Measurements from ENCODE around the gene ADAM15. TPM values are rescaled to one million over a fixed set of nuclear protein-coding genes. Genes with fewer than 3 reads are reported as not detected.

Gene ADAM15
- total RNA-seq, 1 donor from 2014 or later, result 82.2 TPM

DNA sequence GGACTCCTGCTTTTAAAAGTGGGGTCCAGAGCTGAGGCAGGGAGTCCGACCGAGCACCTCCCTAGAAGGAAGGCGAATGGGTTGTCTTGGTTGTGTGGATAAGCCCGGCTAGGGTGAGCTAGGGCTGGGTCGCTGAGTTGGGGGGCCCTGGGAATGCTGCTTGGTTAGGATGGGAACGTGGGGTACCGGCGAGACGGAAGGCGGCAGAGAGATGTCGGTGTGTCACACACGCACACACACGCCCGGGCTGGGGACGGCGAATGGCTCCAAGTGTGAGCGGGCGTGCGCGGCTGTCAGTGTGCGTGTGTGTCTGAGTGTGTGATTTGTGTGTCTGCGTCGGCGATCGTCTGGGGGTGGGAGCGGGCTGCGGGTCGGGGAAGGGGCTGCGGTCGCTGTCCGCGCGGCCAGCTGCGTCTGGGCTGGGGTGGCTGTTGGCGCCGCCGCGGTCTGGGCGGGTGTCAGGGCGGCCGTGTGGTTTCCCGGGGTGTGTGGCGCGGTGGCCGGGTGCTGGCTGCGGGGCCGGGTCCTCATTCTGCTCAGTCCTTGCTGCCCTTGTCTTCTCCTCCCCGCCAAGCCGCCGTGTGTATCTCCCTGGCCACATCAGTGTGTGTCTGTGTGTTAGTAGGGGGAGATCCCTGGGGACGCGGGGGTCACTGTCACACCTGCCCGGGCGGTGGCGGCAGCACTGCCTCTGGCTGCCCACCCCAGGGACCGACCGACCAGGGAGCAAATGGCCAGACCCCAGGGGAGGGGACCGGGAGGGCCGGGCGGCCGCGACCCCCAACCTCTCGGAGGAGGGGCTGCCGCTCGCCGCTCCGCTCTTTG, 28.6 kb downstream of the ADAM15 start:
- no peaks in the 10 kb centered on the region for H3K36me3 Mint-ChIP-seq (ENCODE audit: low read depth)
- peaks cover 48% of the 10 kb centered on the region for H3K4me1 Mint-ChIP-seq
- peaks cover 70% of the 10 kb centered on the region for H3K27me3 Mint-ChIP-seq (ENCODE audit: low read depth)
- no peak for DNase-seq (ENCODE audit: low read depth, low spot score)
- peak overlapping the region; percentile 91 for H3K4me3 Mint-ChIP-seq
- peak overlapping the region; percentile 76 for H3K27ac Mint-ChIP-seq (ENCODE audit: unreplicated experiment)
- H3K9me3 Mint-ChIP-seq, result no peaks in the 10 kb centered on the region
- TF ChIP-seq CTCF (conservative IDR thresholded peaks at IDR 0.05), result no peak

DNA sequence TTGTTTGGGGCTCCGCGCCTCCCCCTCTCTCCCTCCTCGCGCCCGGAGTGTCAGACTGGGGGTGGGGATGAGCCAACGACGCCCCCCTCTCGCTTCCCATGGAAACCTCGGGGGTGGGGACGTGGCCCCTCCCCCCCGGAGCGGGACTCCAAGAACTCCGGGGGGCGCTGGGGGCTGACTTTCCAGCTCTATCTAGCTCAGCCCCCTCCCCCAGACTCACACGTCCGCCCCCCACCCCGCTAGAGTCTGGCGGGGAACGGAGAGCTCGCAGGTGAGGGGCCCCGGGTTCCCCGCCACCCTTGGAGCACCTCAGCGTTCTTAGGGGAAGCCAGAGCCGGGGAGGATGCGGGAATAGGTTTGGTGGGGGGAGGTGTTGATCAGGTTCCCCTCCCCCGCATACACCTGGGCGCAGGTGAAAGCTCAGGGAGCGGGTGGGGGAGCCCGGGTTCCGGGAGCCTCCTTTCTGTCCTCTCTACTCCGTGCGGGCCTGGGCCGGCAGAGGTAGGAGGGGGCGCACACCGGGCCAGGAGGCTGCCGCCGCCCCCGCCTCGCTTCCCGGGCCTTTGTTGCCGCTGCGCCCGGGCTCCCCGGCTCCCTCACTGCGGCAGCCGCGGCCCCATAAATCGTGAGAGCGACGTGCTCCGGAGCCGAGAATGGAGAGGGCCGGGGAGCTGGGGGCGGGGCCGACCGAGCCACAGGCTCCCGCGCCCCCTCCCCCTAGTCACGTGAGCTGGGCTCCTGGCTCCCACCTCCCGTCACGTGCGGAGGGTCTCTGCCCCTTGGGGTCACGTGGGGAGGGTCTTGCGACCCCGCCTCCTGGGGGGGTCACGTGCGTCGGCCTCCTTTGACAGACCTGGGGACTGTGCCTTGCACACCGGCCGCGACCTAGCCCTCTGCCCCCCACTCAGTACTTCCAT, 29.5 kb downstream of the ADAM15 start:
- peak; percentile 57 for DNase-seq (ENCODE audit: low read depth, low spot score)
- Mint-ChIP-seq H3K36me3 (ENCODE audit: low read depth) (no peaks in the 10 kb centered on the region), H3K27me3 (ENCODE audit: low read depth) (peaks cover 72% of the 10 kb centered on the region), H3K4me1 (peaks cover 51% of the 10 kb centered on the region), H3K27ac (ENCODE audit: unreplicated experiment) (no peak overlapping the region), H3K9me3 (no peaks in the 10 kb centered on the region), H3K4me3 (peak overlapping the region; percentile 84)
- TF ChIP-seq CTCF (conservative IDR thresholded peaks at IDR 0.05), result no peak

- peaks cover 68% of the 10 kb centered on the region for H3K27me3 Mint-ChIP-seq (ENCODE audit: low read depth)
- DNase-seq (ENCODE audit: low read depth, low spot score), result no peak
- no peak for TF ChIP-seq CTCF (conservative IDR thresholded peaks at IDR 0.05)
- peak overlapping the region; percentile 84 for H3K4me3 Mint-ChIP-seq
- peaks cover 45% of the 10 kb centered on the region for H3K4me1 Mint-ChIP-seq
- no peaks in the 10 kb centered on the region for H3K36me3 Mint-ChIP-seq (ENCODE audit: low read depth)
- no peaks in the 10 kb centered on the region for H3K9me3 Mint-ChIP-seq
- no peak overlapping the region for H3K27ac Mint-ChIP-seq (ENCODE audit: unreplicated experiment)
Observed at GRCh38 chr1:155081472-155082300, 30.6 kb downstream of the ADAM15 start.

DNA sequence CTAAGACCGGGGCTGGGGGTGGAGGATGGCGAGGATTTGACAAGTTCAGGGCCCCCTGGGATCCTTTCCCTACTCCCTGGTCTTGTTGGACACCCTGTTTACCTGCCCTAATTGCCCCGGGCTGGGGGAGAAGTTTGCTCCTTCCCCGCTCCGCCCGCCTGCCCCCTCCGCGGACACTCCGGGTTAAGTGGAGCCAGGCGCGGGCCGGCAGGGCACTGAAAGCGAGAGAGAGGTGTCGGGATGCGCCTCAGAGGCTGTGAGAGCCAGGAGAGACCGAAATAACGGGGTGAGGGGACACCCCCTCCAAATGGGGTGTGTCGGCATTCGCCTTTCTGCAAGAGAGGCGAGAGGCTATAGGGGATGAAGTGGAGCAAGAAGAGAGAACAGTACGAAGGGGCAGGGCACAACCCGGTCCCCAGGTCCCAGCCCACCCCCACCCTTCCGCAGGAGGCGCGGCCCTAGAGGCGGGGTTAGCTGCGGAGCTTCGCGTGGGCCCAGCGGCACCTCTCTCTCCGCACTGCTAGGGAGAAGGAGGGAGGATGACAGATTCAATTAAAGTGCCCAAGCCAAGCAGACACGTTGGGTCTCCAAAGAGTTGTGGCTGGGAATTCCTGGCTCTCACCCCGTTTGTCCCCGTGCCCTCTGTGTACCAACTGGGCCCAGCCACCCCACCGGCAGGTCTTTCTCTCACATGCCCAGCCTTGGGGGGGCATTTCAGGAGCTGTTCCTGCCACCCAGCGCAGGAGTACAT, 31.4 kb downstream of the ADAM15 start:
- H3K36me3 Mint-ChIP-seq (ENCODE audit: low read depth), result no peaks in the 10 kb centered on the region
- peaks cover 43% of the 10 kb centered on the region for H3K4me1 Mint-ChIP-seq
- H3K27ac Mint-ChIP-seq (ENCODE audit: unreplicated experiment), result no peak overlapping the region
- no peaks in the 10 kb centered on the region for H3K9me3 Mint-ChIP-seq
- DNase-seq (ENCODE audit: low read depth, low spot score), result no peak
- peaks cover 65% of the 10 kb centered on the region for H3K27me3 Mint-ChIP-seq (ENCODE audit: low read depth)
- no peak for TF ChIP-seq CTCF (conservative IDR thresholded peaks at IDR 0.05)
- H3K4me3 Mint-ChIP-seq, result peak overlapping the region; percentile 69

All from neural crest cell (in vitro differentiated cells).